Upper lobe of right lung (tissue), 1 donor: Measurements from ENCODE around the gene HOXA2. TPM values are rescaled to one million over a fixed set of nuclear protein-coding genes. Genes with fewer than 3 reads are reported as not detected.

Source experiments
- ATAC-seq: fragments of 200-7000 bp; cut with Tn5 transposase; one replicate; pipeline ENCODE4 v1.9.1; 2020; ENCODE audit warnings: mild to moderate bottlenecking, moderate library complexity
- DNase-seq: peaks from one replicate; pipeline ENCODE4 v3.0.0-alpha.2; 2020
- H3K27ac ChIP-seq: fragments of 200-600 bp; one replicate; pipeline ENCODE4 v1.8.0; 2022
- H3K27me3 ChIP-seq: fragments of 200-600 bp; one replicate; pipeline ENCODE4 v1.8.0; 2022; ENCODE audit warnings: mild to moderate bottlenecking
- H3K36me3 ChIP-seq: fragments of 200-600 bp; one replicate; pipeline ENCODE4 v1.8.0; 2022
- H3K4me1 ChIP-seq: fragments of 200-600 bp; one replicate; pipeline ENCODE4 v1.8.0; 2022
- H3K4me3 ChIP-seq: fragments of 200-600 bp; one replicate; pipeline ENCODE4 v1.8.0; 2022; ENCODE audit warnings: mild to moderate bottlenecking
- H3K9me3 ChIP-seq: fragments of 200-600 bp; one replicate; pipeline ENCODE4 v1.8.0; 2022
- CTCF ChIP-seq: fragments of 200-600 bp; IDR thresholded peaks from one replicate; pipeline ENCODE4 v1.8.0; 2022; ENCODE audit warnings: antibody characterized with exemption
- intact Hi-C: fragments of 100-400 bp; cut with DNase I; formaldehyde crosslinking; loops from one replicate; pipeline ENCODE4 v1.11.0; 2022
- total RNA-seq: library from RNA; stranded (reverse); fragmentation: NEBNext Ultra II Directional; extraction: Animal tissue kit (Norgen Biotek cat#: 25700); gene quantifications from one replicate; pipeline ENCODE4 v1.2.1, GENCODE V29; 2021
- donor health status: DM: no; HTN: yes; CAD: no; lungs with severe emphysema.

The HOXA2 gene
- total RNA-seq, 1 donor from 2014 or later, result 2.1 TPM

- Histone ChIP-seq H3K27ac (peak overlapping the region; percentile 89), H3K9me3 (no peaks in the 10 kb centered on the region), H3K4me3 (peak overlapping the region; percentile 65), H3K36me3 (no peaks in the 10 kb centered on the region), H3K4me1 (peaks cover 9% of the 10 kb centered on the region), H3K27me3 (peaks cover 5% of the 10 kb centered on the region)
- DNase-seq (no peak), ATAC-seq (no peak)
- no peak for TF ChIP-seq CTCF
- intact Hi-C loops, result no loop called here
Observed at GRCh38 chr7:27118580-27118979, 16.1 kb upstream of the HOXA2 start.

GRCh38 chr7:27117887-27118491, 15.5 kb upstream of the HOXA2 start:
- Histone ChIP-seq H3K4me1 (peaks cover 9% of the 10 kb centered on the region), H3K4me3 (peak overlapping the region; percentile 65), H3K27me3 (peaks cover under 1% of the 10 kb centered on the region), H3K9me3 (no peaks in the 10 kb centered on the region), H3K27ac (peak overlapping the region; percentile 89), H3K36me3 (no peaks in the 10 kb centered on the region)
- no peak for DNase-seq
- intact Hi-C loops, result no loop called here
- TF ChIP-seq CTCF, result no peak
- ATAC-seq, result no peak

- ATAC-seq, result no peak
- DNase-seq, result no peak
- intact Hi-C loops, result no loop called here
Observed at GRCh38 chr7:27116962-27117886, 14.7 kb upstream of the HOXA2 start.

GRCh38 chr7:27116031-27116961, 13.8 kb upstream of the HOXA2 start:
- no peaks in the 10 kb centered on the region for H3K27me3 ChIP-seq
- intact Hi-C loops, result no loop called here
- DNase-seq, result no peak

More at GRCh38 chr7:27116962-27117886, 14.7 kb upstream of the HOXA2 start:
- Histone ChIP-seq H3K27ac (peak overlapping the region; percentile 89), H3K4me1 (peaks cover 9% of the 10 kb centered on the region), H3K27me3 (no peaks in the 10 kb centered on the region), H3K9me3 (no peaks in the 10 kb centered on the region), H3K36me3 (no peaks in the 10 kb centered on the region), H3K4me3 (peak overlapping the region; percentile 65)
- no peak for TF ChIP-seq CTCF

More at GRCh38 chr7:27116031-27116961, 13.8 kb upstream of the HOXA2 start:
- no peaks in the 10 kb centered on the region for H3K9me3 ChIP-seq
- no peak for ATAC-seq
- no peaks in the 10 kb centered on the region for H3K36me3 ChIP-seq
- peak overlapping the region; percentile 89 for H3K27ac ChIP-seq
- peak overlapping the region; percentile 65 for H3K4me3 ChIP-seq
- TF ChIP-seq CTCF, result no peak
- peaks cover 9% of the 10 kb centered on the region for H3K4me1 ChIP-seq
